Measurements from ENCODE around the gene DLGAP1.

DLGAP1 gene

GRCh38 chr18:3742541-3742940 is 712.6 kb downstream of the DLGAP1 start:
- Histone ChIP-seq H3K9me3 (replicated peaks; ENCODE audit: low read length) (no peaks in the 10 kb centered on the region), H3K27me3 (ENCODE audit: control insufficient read depth, insufficient read depth, low read length) (no peaks in the 10 kb centered on the region), H3K9ac (ENCODE audit: low read depth, low read length) (no peak overlapping the region), H3K4me3 (ENCODE audit: low read length) (no peak overlapping the region), H3K4me1 (ENCODE audit: control insufficient read depth, insufficient read depth, low read length) (no peaks in the 10 kb centered on the region), H3K4me2 (ENCODE audit: low read length) (no peak overlapping the region), H3K36me3 (ENCODE audit: insufficient read depth, low read length) (no peaks in the 10 kb centered on the region)

GRCh38 chr18:3741333-3741732 is 713.8 kb downstream of the DLGAP1 start:
- Histone ChIP-seq H3K9ac (ENCODE audit: low read depth, low read length) (no peak overlapping the region), H3K4me1 (ENCODE audit: control insufficient read depth, insufficient read depth, low read length) (no peaks in the 10 kb centered on the region), H3K4me2 (ENCODE audit: low read length) (no peak overlapping the region), H3K4me3 (ENCODE audit: low read length) (no peak overlapping the region), H3K9me3 (replicated peaks; ENCODE audit: low read length) (no peaks in the 10 kb centered on the region), H3K27me3 (ENCODE audit: control insufficient read depth, insufficient read depth, low read length) (no peaks in the 10 kb centered on the region), H3K36me3 (ENCODE audit: insufficient read depth, low read length) (no peaks in the 10 kb centered on the region)

GRCh38 chr18:3728704-3729437 is 726.2 kb downstream of the DLGAP1 start:
- no peaks in the 10 kb centered on the region for H3K4me1 ChIP-seq (ENCODE audit: control insufficient read depth, insufficient read depth, low read length)
- no peak overlapping the region for H3K9ac ChIP-seq (ENCODE audit: low read depth, low read length)
- no peaks in the 10 kb centered on the region for H3K36me3 ChIP-seq (ENCODE audit: insufficient read depth, low read length)
- no peaks in the 10 kb centered on the region for H3K9me3 ChIP-seq (replicated peaks; ENCODE audit: low read length)
- no peak overlapping the region for H3K4me2 ChIP-seq (ENCODE audit: low read length)
- H3K4me3 ChIP-seq (ENCODE audit: low read length), result no peak overlapping the region
- H3K27me3 ChIP-seq (ENCODE audit: control insufficient read depth, insufficient read depth, low read length), result peaks cover 25% of the 10 kb centered on the region

- no peaks in the 10 kb centered on the region for H3K36me3 ChIP-seq (ENCODE audit: insufficient read depth, low read length)
- no peaks in the 10 kb centered on the region for H3K4me1 ChIP-seq (ENCODE audit: control insufficient read depth, insufficient read depth, low read length)
- no peak overlapping the region for H3K4me2 ChIP-seq (ENCODE audit: low read length)
- no peaks in the 10 kb centered on the region for H3K9me3 ChIP-seq (replicated peaks; ENCODE audit: low read length)
- no peak overlapping the region for H3K4me3 ChIP-seq (ENCODE audit: low read length)
- H3K27me3 ChIP-seq (ENCODE audit: control insufficient read depth, insufficient read depth, low read length), result peaks cover 29% of the 10 kb centered on the region
- H3K9ac ChIP-seq (ENCODE audit: low read depth, low read length), result no peak overlapping the region
Measured at GRCh38 chr18:3727274-3727673, 727.8 kb downstream of the DLGAP1 start.

GRCh38 chr18:3726238-3726951 is 728.7 kb downstream of the DLGAP1 start:
- peaks cover 37% of the 10 kb centered on the region for H3K27me3 ChIP-seq (ENCODE audit: control insufficient read depth, insufficient read depth, low read length)
- no peaks in the 10 kb centered on the region for H3K4me1 ChIP-seq (ENCODE audit: control insufficient read depth, insufficient read depth, low read length)
- no peaks in the 10 kb centered on the region for H3K9me3 ChIP-seq (replicated peaks; ENCODE audit: low read length)
- no peaks in the 10 kb centered on the region for H3K36me3 ChIP-seq (ENCODE audit: insufficient read depth, low read length)
- no peak overlapping the region for H3K9ac ChIP-seq (ENCODE audit: low read depth, low read length)
- no peak overlapping the region for H3K4me2 ChIP-seq (ENCODE audit: low read length)
- no peak overlapping the region for H3K4me3 ChIP-seq (ENCODE audit: low read length)

GRCh38 chr18:3725115-3725514 is 730.0 kb downstream of the DLGAP1 start:
- no peak overlapping the region for H3K9ac ChIP-seq (ENCODE audit: low read depth, low read length)
- H3K4me3 ChIP-seq (ENCODE audit: low read length), result no peak overlapping the region
- no peaks in the 10 kb centered on the region for H3K9me3 ChIP-seq (replicated peaks; ENCODE audit: low read length)
- H3K27me3 ChIP-seq (ENCODE audit: control insufficient read depth, insufficient read depth, low read length), result peaks cover 41% of the 10 kb centered on the region
- H3K4me2 ChIP-seq (ENCODE audit: low read length), result no peak overlapping the region
- no peaks in the 10 kb centered on the region for H3K4me1 ChIP-seq (ENCODE audit: control insufficient read depth, insufficient read depth, low read length)
- no peaks in the 10 kb centered on the region for H3K36me3 ChIP-seq (ENCODE audit: insufficient read depth, low read length)

GRCh38 chr18:3723554-3723953 is 731.6 kb downstream of the DLGAP1 start:
- H3K9ac ChIP-seq (ENCODE audit: low read depth, low read length), result no peak overlapping the region
- H3K27me3 ChIP-seq (ENCODE audit: control insufficient read depth, insufficient read depth, low read length), result peaks cover 41% of the 10 kb centered on the region
- no peaks in the 10 kb centered on the region for H3K36me3 ChIP-seq (ENCODE audit: insufficient read depth, low read length)
- H3K4me3 ChIP-seq (ENCODE audit: low read length), result no peak overlapping the region
- no peaks in the 10 kb centered on the region for H3K9me3 ChIP-seq (replicated peaks; ENCODE audit: low read length)
- no peaks in the 10 kb centered on the region for H3K4me1 ChIP-seq (ENCODE audit: control insufficient read depth, insufficient read depth, low read length)
- H3K4me2 ChIP-seq (ENCODE audit: low read length), result no peak overlapping the region

GRCh38 chr18:3722649-3723433 is 732.3 kb downstream of the DLGAP1 start:
- Histone ChIP-seq H3K36me3 (ENCODE audit: insufficient read depth, low read length) (no peaks in the 10 kb centered on the region), H3K4me2 (ENCODE audit: low read length) (no peak overlapping the region), H3K27me3 (ENCODE audit: control insufficient read depth, insufficient read depth, low read length) (peaks cover 41% of the 10 kb centered on the region), H3K9me3 (replicated peaks; ENCODE audit: low read length) (no peaks in the 10 kb centered on the region), H3K9ac (ENCODE audit: low read depth, low read length) (no peak overlapping the region), H3K4me1 (ENCODE audit: control insufficient read depth, insufficient read depth, low read length) (no peaks in the 10 kb centered on the region), H3K4me3 (ENCODE audit: low read length) (no peak overlapping the region)

GRCh38 chr18:3721771-3722648 is 733.1 kb downstream of the DLGAP1 start:
- Histone ChIP-seq H3K36me3 (ENCODE audit: insufficient read depth, low read length) (no peaks in the 10 kb centered on the region), H3K9me3 (replicated peaks; ENCODE audit: low read length) (no peaks in the 10 kb centered on the region), H3K9ac (ENCODE audit: low read depth, low read length) (no peak overlapping the region), H3K4me1 (ENCODE audit: control insufficient read depth, insufficient read depth, low read length) (no peaks in the 10 kb centered on the region), H3K27me3 (ENCODE audit: control insufficient read depth, insufficient read depth, low read length) (peaks cover 45% of the 10 kb centered on the region), H3K4me2 (ENCODE audit: low read length) (no peak overlapping the region), H3K4me3 (ENCODE audit: low read length) (no peak overlapping the region)

GRCh38 chr18:3720818-3721545 is 734.1 kb downstream of the DLGAP1 start:
- Histone ChIP-seq H3K9ac (ENCODE audit: low read depth, low read length) (no peak overlapping the region), H3K9me3 (replicated peaks; ENCODE audit: low read length) (no peaks in the 10 kb centered on the region), H3K4me1 (ENCODE audit: control insufficient read depth, insufficient read depth, low read length) (no peaks in the 10 kb centered on the region), H3K4me2 (ENCODE audit: low read length) (no peak overlapping the region), H3K4me3 (ENCODE audit: low read length) (no peak overlapping the region), H3K27me3 (ENCODE audit: control insufficient read depth, insufficient read depth, low read length) (peaks cover 41% of the 10 kb centered on the region), H3K36me3 (ENCODE audit: insufficient read depth, low read length) (no peaks in the 10 kb centered on the region)
